HG02943 (cell line): ENCODE measurements around the gene RBM47.
"Not testable (repeated sequence)": the region's sequence is repeated elsewhere in the genome, so short reads cannot be mapped to it uniquely, and the experiment has no call there.

Experiments
- ATAC-seq: cut with Tn5 transposase; IDR thresholded peaks from one replicate; pipeline ENCODE4 v1.9.1; 2021; ENCODE audit warnings: mild to moderate bottlenecking, low read depth, moderate library complexity; ENCODE audit not compliant: unreplicated experiment

RBM47 gene

GRCh38 chr4:40421839-40422708 lies 207.6 kb downstream of the RBM47 start:
- no peak for ATAC-seq

GRCh38 chr4:40419231-40419912 lies 210.3 kb downstream of the RBM47 start:
- ATAC-seq, result no peak

- ATAC-seq, result no peak
Measured at GRCh38 chr4:40418430-40419230, 211.0 kb downstream of the RBM47 start.

GRCh38 chr4:40417941-40418340 lies 211.7 kb downstream of the RBM47 start:
- no peak for ATAC-seq

DNA sequence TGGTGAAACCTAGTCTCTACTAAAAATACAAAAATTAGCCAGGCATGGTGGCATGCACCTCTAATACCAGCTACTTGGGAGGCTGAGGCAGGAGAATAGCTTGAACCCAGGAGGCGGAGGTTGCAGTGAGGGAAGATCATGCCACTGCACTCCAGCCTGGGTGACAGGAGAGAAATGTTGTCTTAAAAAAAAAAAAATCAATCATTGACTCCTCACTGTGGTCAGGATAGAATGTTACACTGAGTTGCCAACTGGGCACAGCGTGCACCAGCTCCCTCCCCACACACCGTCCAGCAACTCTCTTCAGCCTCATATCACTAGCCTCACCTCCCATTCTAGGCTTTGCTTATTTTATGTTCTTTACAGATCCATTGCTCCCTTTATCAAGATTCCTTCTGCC lies 215.0 kb downstream of the RBM47 start:
- ATAC-seq, result no peak

DNA sequence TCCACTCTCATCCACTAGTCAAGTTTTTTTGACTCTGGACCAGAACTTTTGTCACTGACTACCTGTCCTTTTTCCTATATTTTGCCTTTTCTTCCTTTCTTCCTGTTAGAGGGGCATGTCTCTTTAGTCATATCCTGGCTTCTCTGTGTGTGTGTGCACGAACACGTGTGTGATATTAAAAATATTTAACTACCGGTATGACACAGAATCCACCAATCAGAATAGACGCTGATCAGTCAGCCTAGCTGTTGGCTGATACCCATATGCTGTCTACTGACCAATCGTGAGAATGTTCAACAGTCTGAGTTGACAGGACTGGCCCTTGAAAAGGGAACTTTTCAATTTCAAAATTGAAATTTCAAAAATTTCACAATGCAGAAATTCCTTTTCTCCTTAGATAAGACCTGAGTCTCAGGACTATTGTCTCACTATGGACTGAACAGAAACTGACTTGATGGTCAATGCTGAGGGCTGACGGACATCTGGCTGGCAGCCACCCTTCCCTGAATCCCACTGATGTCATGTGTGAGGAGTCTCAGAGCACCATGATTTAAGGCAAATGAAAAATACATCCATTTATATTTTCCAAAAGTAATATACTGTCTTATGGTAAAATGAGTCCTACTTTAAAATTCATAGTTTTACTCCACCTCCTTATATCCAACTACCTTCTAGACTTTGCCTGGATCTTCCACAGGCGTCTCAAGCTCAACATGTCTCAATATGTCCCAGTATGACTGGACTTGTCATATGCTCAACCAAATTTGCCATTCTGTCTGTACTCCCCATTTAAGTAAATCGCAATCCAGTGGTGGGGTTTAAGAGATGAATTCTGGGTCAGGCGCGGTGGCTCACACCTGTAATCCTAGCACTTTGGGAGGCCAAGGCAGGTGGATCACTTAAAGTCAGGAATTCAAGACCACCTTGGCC lies 216.5 kb downstream of the RBM47 start:
- ATAC-seq, result no peak

DNA sequence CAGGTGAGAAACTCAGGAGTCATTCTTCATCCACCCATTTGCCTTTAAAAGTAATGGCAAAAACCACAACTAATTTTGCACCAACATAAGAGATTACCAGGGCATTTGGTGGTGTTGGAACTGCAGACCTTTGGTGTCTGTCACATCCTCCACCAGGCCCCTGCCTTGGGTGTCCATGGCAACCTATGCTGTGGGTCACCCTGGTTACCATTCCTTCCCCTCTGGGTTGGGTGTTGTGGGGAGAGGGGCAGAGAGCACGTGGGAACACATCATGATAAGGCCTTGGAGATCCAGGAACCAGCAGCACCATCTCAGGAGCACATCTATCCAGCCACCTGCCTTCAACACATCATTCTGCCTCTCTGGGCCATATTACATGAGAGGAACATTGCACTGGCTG lies 217.3 kb downstream of the RBM47 start:
- no peak for ATAC-seq

DNA sequence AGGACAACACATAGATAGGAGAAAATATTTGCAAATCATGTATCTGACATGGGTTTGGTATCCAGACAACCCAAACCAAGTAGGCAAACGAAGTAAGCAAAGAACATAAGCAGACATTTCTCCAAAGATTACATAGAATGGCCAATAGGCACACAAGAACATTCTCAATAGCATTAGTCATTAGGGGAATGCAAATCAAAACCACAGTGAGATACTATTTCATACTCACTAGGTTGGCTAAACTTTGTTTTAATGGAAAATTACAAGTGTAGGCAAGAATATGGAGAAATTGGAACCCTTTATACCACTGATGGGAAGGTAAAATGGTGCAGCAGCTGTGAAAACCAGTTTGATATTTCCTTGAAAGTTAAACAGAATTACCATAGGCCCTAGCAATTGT lies 219.8 kb downstream of the RBM47 start:
- no peak for ATAC-seq

- not testable (repeated sequence) for ATAC-seq
Measured at GRCh38 chr4:40407468-40407867, 222.2 kb downstream of the RBM47 start.

DNA sequence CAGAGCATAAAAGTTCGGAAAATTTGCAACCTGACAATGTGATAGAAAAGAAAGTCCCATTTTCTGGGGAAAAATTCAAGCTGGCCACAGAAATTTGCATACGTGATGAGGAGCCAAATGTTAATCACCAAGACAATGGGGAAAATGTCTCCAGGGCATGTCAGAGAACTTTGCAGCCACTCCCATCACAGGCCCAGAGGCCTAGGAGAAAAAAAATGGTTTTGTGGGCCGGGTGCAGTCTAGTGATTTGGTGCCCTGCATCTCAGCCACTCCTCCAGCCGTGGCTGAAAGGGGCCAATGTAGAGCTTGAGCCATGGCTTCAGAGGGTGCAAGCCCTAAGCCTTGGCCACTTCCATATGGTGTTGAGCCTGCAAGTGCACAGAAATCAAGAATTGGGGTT lies 223.3 kb downstream of the RBM47 start:
- no peak for ATAC-seq

DNA sequence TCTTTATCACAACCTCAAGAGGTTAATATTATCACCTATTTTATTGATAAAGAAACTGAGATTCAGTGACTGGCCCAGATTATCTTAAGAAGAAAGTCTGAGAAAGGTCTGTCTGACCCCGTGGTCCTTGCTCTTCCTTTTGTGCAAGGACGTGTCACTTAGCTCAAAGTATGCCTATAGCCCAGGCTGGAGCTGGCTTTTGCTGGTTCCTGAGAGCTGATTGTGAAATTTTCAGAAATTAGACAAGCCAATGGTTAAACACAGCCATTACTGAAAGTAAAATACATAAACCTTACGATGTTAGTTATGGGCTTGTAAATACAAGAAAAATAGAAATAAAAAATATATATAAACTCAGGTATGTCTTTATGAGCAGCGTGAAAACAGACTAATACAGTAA lies 224.5 kb downstream of the RBM47 start:
- ATAC-seq, result no peak

- no peak for ATAC-seq
Measured at GRCh38 chr4:40403081-40403480, 226.6 kb downstream of the RBM47 start.

DNA sequence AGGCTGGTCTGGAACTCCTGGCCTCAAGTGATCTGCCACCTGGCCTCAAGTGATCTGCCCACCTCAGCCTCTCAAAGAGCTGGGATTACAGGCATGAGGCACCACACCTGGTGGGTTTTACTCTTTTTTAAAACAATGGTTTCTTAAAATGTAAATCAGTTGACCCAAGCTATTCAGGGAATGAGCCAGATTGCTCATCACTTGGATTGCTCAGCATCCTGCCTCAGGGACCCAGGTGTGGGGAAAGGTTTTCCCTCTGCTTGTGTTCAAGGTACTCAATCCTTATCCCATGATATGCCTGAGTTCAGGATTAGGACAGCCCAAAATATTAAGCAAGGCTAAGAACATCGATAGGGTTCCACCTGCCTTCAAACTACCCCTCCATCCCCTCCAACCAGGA lies 227.1 kb downstream of the RBM47 start:
- ATAC-seq, result no peak

DNA sequence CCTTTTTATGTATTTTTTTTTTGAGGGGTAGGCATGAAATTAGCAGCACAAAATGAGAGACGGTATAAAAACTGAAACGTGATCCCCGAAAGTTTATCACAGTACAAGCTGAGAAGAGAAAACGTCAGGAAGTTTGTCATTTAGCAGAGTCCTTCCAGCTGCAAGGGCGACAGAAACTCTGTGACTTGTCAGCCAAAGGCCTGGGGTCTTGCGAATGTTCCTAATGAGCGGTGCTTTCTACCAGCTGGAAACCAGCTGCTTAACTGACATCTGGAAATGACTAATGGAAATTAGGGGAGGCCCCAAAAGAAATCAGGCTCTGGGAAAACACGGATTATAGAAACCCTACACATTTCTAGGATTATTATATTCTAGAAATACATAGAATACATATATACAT lies 228.0 kb downstream of the RBM47 start:
- ATAC-seq, result no peak

DNA sequence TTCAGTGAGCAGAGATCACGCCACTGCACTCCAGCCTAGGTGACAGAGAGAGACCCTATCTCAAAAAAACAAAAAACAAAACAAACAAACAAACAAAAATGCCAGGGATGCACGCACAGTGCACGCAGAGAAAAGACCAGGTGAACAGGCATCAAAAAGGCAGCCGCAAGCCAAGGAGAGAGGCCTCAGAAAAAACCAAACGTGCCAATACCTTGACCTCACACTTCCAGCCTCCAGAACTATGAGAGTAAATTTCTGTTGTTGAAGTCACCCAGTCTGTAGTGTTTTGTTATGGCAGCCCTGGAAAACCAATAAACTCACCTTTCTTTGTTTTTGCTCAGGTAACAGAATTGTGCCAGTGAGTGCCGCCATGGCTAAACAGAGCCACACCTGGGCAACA lies 228.6 kb downstream of the RBM47 start:
- ATAC-seq, result no peak

- ATAC-seq, result no peak
Measured at GRCh38 chr4:40399578-40399977, 230.1 kb downstream of the RBM47 start.

DNA sequence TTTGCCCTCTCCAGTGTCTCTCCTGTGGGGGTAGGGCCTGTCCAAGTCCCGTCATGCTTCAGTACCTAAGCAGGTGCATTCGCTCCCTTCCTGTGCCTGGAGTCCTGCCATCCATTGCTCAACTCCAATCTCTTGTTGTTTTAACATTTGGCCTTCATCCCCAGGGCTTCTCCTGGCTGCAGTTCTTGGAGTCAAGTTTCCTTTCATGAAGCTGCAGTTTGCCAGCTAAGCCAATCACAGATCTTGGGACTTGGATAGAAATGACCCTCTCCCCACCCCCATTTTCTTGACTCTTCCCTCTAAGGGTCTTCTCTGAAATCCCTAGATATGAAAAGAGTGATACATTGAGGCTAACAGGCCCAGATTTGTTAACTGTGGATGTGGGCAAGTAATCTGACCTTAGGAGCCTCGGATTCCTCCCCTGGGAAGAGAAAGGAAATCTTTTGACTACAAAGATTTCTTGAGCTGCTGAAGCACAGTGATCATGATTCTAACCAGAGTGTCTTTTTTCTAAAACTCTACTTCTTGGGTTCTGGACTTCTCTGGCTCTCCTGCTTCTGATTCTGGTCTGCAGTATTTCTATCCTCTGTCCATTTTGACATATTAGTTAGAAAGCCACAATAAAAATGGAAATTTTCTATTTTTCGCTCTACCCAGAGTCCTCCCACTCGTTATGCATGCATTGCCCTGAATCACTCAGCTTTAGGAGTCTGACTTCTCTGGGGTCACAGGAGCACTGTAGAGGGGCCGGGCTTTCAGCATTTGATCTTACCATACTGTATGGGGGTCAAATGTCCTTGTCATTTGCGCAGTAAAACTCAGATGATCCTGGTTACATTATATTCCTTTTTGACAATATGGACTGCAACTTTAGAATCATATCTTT lies 233.5 kb downstream of the RBM47 start:
- no peak for ATAC-seq

DNA sequence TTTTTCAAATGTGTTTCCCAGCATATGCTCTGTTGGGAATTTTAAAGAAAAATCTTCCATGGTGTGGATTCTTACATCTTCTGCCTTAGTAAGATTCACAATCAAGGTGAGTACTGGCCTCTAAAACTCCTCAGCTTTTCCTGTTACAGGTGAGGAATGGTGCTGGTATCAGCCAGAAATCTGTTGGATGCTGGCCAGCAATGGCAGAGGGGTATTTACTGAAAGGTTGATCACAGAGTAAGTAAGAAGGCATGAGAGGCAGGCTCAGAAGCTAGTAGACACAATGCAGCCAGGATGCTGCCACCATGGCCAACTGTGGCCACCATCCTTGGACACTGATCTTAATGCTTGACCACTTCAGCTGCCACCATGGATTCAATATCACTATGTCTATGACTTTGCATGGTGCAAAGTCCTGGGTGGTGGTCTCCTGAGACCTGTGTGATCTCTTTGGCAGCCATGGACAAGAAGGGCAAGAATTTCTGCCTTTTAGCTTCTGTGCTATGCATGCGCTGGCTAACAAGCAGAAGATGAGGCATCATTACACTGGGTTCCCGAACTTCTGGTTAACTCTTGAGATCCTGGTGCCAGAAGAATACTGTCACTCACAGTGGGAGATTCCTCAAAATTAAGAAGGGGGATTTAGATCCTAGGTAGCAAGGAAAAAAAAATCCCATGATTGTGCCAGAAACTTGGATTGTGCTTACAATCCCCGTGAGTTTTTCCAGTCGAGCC lies 234.3 kb downstream of the RBM47 start:
- ATAC-seq, result no peak
